HG02970 (cell line): ENCODE data around the gene KCNIP1.
"Not testable (repeated sequence)": the region's sequence is repeated elsewhere in the genome, so short reads cannot be mapped to it uniquely, and the experiment has no call there.

ENCODE experiments used
- ATAC-seq: cut with Tn5 transposase; IDR thresholded peaks from one replicate; pipeline ENCODE4 v1.9.1; 2021; ENCODE audit warnings: mild to moderate bottlenecking, moderate library complexity, moderate number of reproducible peaks; ENCODE audit not compliant: unreplicated experiment, low FRiP score

The KCNIP1 gene

GRCh38 chr5:170758481-170758880 is 254.7 kb downstream of the KCNIP1 start:
- no peak for ATAC-seq

GRCh38 chr5:170760113-170760512 is 256.3 kb downstream of the KCNIP1 start:
- ATAC-seq: no peak

- no peak for ATAC-seq
Observed at GRCh38 chr5:170761048-170761707, 257.4 kb downstream of the KCNIP1 start.

- no peak for ATAC-seq
Observed at GRCh38 chr5:170761708-170762066, 257.9 kb downstream of the KCNIP1 start.

GRCh38 chr5:170762298-170762697 is 258.5 kb downstream of the KCNIP1 start:
- not testable (repeated sequence) for ATAC-seq

- not testable (repeated sequence) for ATAC-seq
Observed at GRCh38 chr5:170765868-170766267, 262.0 kb downstream of the KCNIP1 start.

GRCh38 chr5:170769246-170769645 is 265.4 kb downstream of the KCNIP1 start:
- no peak for ATAC-seq

GRCh38 chr5:170769898-170770416 is 266.1 kb downstream of the KCNIP1 start:
- ATAC-seq: no peak

GRCh38 chr5:170771496-170771895 is 267.7 kb downstream of the KCNIP1 start:
- no peak for ATAC-seq

- no peak for ATAC-seq
Observed at GRCh38 chr5:170773024-170773985, 269.5 kb downstream of the KCNIP1 start.

- no peak for ATAC-seq
Observed at GRCh38 chr5:170774831-170775230, 271.0 kb downstream of the KCNIP1 start.

- no peak for ATAC-seq
Observed at GRCh38 chr5:170781946-170782345, 278.1 kb downstream of the KCNIP1 start.

GRCh38 chr5:170782438-170782837 is 278.6 kb downstream of the KCNIP1 start:
- ATAC-seq: no peak

GRCh38 chr5:170783498-170784247 is 279.9 kb downstream of the KCNIP1 start, which contains the start of gene GABRP:
Gene GABRP, plus strand, starts transcription at chr5:170783725. Its CDS starts 4,891 bp downstream, at chr5:170788616.
- no peak for ATAC-seq

GRCh38 chr5:170785416-170785815 is 281.6 kb downstream of the KCNIP1 start:
- ATAC-seq: no peak
